Adipose tissue (tissue), 3 donors: Measurements from ENCODE around the gene H6PD. TPM values are rescaled to one million over a fixed set of nuclear protein-coding genes. Genes with fewer than 3 reads are reported as not detected.
A peak's percentile ranks its signal among the peaks of the same experiment; 100 is the strongest.
"Not testable (repeated sequence)": the region's sequence is repeated elsewhere in the genome, so short reads cannot be mapped to it uniquely, and the experiment has no call there.

ENCODE experiments used
- H3K27ac ChIP-seq: one replicate; pipeline ENCODE4 v1.5.1; 2013; ENCODE audit warnings: low read depth, low read length
- WGBS, 3 donors: extraction: QIAGEN DNeasy Blood & Tissue Kit; methylation state at CpG; one replicate each; pipeline ENCODE4 v1.1.7; 2013; 5-methylcytosine and 5-hydroxymethylcytosine counted together
- polyA plus RNA-seq, 3 donors: library from polyadenylated mRNA; stranded (reverse); fragments of 200-250 nt; gene quantifications; one replicate each; pipeline ENCODE4 v1.2.3, GENCODE V29; 2013
- donor health status: healthy with polysubstance abuse.
- donor health status: Bipolar disorder and iron deficiency.
- donor health status: healthy.

H6PD gene
- polyA plus RNA-seq, 3 donors: 12.5 to 28.0 (median 19.3) TPM

DNA sequence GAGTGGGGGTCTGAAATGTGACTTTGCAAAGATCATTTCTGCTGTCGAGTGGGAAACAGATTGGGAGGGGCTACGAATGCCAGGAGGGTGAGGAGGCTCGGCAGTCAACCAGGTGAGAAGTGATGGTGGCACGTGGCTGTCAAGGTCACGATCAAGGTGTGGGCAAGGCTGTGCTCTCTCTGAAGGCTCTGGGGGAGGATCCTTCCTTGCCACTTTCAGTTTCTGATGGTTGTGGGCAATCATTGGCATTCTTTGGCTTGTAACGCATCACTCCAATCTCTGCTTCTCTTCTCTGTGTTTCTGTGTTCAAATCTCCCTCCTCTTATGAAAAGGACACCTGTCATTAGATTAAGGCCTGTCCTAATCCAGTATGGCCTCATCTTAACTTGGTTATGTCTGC lies 52.0 kb downstream of the H6PD start:
- 72 to 86% (median 80%) methylated on average over 6 of the region's 6 CpGs for WGBS, 3 donors
- H3K27ac ChIP-seq: no peak overlapping the region

- no peak overlapping the region for H3K27ac ChIP-seq
- 42 to 49% (median 46%) methylated on average over 6 of the region's 6 CpGs for WGBS, 3 donors
Measured at GRCh38 chr1:9289090-9289534, 54.5 kb downstream of the H6PD start.

DNA sequence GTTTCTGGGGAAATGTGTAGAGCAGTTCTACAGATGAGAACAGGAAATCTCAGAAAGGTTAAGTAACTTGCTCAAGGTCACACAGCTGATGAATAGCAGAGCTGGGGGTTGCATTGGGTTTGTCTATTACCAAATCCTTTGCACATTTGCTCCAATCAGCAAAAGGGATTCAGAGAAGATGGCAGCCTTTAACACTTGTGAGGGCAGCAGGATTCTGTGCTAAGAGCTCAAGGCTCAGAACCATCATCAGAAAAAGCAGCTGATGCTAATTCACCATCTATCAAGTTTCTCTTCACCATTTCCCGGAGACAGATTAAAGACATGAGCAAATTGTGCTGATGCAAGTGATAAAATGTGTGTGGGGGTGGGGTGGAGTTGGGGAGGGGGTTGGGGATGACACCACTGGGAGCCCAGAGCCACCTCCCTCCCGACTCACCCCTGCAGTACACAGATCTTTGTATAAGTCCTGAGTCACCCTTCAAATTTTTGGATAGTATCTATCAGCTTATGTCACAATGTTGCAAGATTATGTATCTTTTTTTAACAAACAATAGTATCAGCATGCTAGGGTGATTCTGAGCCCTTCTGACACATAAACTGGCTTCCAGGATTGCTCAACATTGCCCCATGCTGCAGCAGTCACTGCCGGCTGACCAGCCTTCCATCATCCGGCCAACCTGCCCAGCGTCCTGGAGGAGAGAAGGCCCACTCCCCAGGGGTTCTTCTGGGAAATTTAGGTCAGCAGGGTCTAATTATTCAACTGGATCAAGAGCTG lies 55.3 kb downstream of the H6PD start:
- WGBS, 3 donors: 24 to 57% (median 28%) methylated on average over 5 of the region's 5 CpGs
- no peak overlapping the region for H3K27ac ChIP-seq

DNA sequence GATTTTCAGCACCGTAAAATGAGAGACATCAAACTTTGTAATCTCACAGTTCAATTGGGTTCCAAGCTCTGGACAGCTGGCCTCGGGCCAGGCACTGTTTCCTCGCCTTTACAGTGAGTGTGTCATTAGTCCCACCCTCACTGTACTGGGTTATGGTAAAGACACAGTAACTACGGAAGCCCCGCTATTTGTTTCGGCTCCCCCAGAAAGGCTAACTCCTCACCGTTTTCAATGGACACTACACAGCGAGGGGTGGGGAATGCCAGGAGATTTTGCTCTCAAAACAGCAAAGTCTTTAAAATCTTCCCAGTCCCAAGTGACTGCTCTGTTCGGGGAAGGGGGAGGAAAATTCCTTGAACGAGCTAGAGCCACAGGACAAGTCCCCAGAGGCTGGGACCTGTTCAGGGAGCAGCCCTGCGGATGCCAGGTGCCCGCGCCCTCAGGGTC lies 57.4 kb downstream of the H6PD start:
- peak overlapping the region; percentile 66 for H3K27ac ChIP-seq
- 15 to 26% (median 21%) methylated on average over 13 of the region's 13 CpGs for WGBS, 3 donors

- H3K27ac ChIP-seq: peak within 1 kb of the TSS; percentile 66
- 1 to 3% (median 2%) methylated on average over 66 to 119 of the region's 119 CpGs for WGBS, 3 donors
Measured at GRCh38 chr1:9292361-9293240, 58.0 kb downstream of the H6PD start, which contains the start of gene SPSB1. SPSB1 (plus strand) TSS chr1:9292894; CDS start chr1:9355892, 62,998 bp downstream.

GRCh38 chr1:9293241-9293532 lies 58.6 kb downstream of the H6PD start:
- H3K27ac ChIP-seq: peak overlapping the region; percentile 62
- 0 to 1% (median 0%) methylated on average over 7 to 40 of the region's 43 CpGs for WGBS, 3 donors

DNA sequence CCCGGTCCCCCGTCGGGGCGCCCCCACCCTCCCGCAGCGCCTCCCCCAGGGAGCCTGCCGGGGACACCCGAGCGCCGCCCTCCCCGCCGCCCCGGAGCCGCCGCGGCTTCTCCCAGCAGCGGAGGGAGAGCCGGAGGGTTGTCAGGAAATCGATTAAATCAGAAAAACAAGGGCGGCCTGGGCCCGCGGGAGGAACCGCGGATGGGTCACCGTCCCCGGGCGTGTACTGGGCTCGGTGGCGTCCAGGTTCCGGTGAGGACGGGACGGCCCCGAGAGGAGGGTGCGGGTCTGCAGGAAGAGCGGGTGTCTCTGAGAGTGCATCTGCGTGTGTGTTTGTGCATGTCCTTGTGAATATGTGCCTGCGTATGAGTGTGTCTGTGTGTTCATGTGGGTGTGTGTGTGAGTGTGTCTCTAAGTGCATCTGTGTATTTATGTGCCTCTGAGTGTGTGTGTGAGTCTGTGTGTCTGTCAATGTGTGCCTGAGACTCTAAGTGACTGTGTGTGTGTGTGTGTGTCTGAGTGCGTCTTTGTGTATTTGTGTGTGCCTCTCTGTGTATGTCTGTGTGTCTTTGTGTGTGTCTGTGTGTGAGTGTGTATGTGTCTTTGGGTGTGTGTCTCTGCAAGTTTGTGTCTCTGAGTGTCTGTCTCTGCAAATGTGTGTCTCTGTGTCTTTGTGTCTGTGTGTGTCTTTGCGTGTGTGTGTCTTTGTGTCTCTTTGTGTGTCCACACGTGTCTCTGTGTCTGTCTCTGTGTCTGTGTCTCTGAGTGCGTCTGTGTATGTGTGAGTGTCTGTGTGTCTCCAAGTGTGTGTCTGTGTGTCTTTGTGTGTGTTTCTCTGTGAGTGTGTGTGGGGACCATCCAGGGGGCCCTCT lies 59.2 kb downstream of the H6PD start:
- H3K27ac ChIP-seq: peak overlapping the region; percentile 62
- WGBS, 3 donors: 4 to 10% (median 5%) methylated on average over 27 to 41 of the region's 41 CpGs

DNA sequence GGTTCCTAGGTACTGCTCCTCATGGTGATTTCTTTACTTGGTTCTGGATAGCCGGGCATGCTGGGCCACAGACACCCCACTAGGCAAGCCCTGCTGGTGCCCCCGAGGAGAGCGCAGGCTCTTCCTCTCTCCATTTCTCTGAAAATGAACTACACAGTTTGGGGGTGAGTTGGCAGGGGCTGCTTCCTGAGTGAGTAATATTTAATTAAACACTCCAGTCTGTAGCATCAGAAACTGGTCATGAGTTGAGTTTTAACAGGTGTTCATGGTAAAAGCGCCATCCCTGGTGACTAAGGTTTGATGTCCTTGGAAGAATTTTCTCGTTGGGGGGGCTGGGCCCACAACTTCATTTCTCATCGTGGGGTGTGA lies 59.8 kb downstream of the H6PD start:
- H3K27ac ChIP-seq: peak overlapping the region; percentile 62
- 38 to 48% (median 38%) methylated on average over 6 of the region's 6 CpGs for WGBS, 3 donors

- no peak overlapping the region for H3K27ac ChIP-seq
- 43 to 79% (median 64%) methylated on average over 10 of the region's 10 CpGs for WGBS, 3 donors
Measured at GRCh38 chr1:9294910-9295636, 60.5 kb downstream of the H6PD start.

- no peak overlapping the region for H3K27ac ChIP-seq
- WGBS, 3 donors: 81 to 89% (median 82%) methylated on average over 9 of the region's 9 CpGs
Measured at GRCh38 chr1:9295884-9296283, 61.3 kb downstream of the H6PD start.

- 76 to 91% (median 85%) methylated on average over 6 of the region's 6 CpGs for WGBS, 3 donors
- H3K27ac ChIP-seq: no peak overlapping the region
Measured at GRCh38 chr1:9296850-9297249, 62.3 kb downstream of the H6PD start.

- 59 to 92% (median 78%) methylated on average over 9 of the region's 9 CpGs for WGBS, 3 donors
Measured at GRCh38 chr1:9297831-9298230, 63.3 kb downstream of the H6PD start.

GRCh38 chr1:9298282-9298681 lies 63.7 kb downstream of the H6PD start:
- no peak overlapping the region for H3K27ac ChIP-seq
- WGBS, 3 donors: 0 to 77% (median 55%) methylated on average over 3 of the region's 3 CpGs

More at GRCh38 chr1:9297831-9298230, 63.3 kb downstream of the H6PD start:
- no peak overlapping the region for H3K27ac ChIP-seq

GRCh38 chr1:9299571-9300541 lies 65.3 kb downstream of the H6PD start:
- not testable (repeated sequence) for H3K27ac ChIP-seq
- WGBS, 3 donors: 78 to 87% (median 81%) methylated on average over 14 to 16 of the region's 16 CpGs

DNA sequence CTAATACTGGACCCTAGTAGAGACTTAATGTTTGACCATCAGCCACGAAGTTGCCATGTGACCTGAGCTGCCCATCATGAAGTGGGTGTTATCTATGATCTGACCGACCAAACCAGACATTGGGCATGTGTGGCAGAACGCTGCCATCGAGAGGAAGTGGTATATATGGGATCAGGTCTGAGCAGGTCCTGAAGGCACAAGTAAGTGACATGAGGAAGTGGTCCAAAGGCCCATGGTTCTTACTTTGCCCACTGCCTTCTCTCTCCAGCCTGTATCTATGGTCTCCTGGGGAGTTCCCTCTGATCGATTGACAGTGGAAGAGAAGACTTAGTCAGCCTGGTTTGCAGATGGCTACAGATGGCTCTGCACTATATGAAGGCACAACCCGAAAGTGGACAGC lies 66.0 kb downstream of the H6PD start:
- 63 to 71% (median 69%) methylated on average over 6 of the region's 6 CpGs for WGBS, 3 donors
- no peak overlapping the region for H3K27ac ChIP-seq

DNA sequence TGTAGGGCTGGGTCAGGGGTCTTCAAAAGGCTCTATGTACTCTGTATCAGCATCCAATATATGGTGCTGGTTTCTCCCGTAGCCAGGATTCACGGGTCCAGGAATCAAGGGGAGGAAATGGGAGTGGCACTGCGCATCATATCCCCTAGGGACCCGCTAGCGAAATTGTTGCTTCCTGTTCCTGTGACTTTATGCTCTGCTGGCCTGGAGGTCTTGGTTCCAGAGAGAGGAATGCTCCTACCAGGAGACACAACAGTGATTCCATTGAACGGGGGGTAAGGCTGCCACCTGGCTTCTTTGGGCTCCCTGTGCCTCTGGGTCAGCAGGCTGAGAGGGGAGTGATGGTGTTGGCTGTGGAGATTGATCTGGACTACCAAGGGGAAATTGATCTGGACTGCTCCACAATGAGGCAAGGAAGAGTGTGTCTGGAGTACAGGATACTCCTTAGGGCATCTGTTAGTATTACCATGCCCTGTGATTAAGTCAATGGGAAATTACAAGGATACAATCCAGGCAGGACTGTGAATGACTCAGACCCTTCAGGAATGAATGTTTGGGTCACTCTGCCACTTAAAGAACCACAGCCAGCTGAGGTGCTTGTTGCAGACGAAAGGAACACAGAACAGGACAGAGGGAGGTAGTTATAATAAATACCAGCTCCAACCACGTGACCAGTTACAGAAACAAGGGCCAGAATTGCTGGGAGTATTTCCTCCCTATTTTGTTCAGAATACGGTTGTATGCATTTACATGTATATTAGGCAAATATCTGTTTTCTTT lies 68.4 kb downstream of the H6PD start:
- no peak overlapping the region for H3K27ac ChIP-seq
- WGBS, 3 donors: 32 to 57% (median 43%) methylated on average over 9 of the region's 9 CpGs
